ENCODE data around the gene ME1. TPM values are rescaled to one million over a fixed set of nuclear protein-coding genes. Genes with fewer than 3 reads are reported as not detected.

Gene ME1
- total RNA-seq, 1 experiment from 2014 or later, result 5.3 TPM

DNA sequence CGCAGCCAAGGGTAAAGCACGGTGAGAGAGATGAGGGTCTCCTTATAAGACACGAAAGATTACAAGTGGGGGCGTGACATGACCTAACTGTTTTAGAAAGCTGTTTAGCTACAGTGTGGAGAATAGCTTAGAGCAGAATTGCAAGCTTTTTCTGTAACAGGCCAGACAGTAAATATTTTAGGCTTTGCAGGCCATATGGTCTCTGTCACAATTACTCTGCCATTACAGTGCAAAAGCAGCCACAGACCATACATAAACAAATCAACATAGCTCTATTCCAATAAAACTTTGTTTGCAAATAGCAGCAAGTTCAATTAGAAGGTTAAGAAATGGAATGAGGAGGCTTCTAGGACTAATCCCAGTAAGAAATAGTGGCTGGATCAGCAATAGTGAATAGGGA lies 254.6 kb downstream of the ME1 start:
- Mint-ChIP-seq H3K9me3 (no peaks in the 10 kb centered on the region), H3K27me3 (ENCODE audit: low read depth) (no peaks in the 10 kb centered on the region), H3K4me1 (peaks cover under 1% of the 10 kb centered on the region; the same call in 1 of the 2 replicates), H3K27ac (no peak overlapping the region), H3K4me3 (no peak overlapping the region), H3K36me3 (peaks cover 67% of the 10 kb centered on the region)
- POLR2A ChIA-PET, result no interaction called here
- CTCF ChIA-PET, result interaction anchor here (2.4 kb wide), 1 partner anchor 39 kb away, joined by 7 read pairs; no protein-coding TSS in a partner anchor
- TF ChIP-seq TEAD4 (CRISPR knock-in tag; IDR thresholded peaks at IDR 0.05) (no peak), NFATC4 (CRISPR knock-in tag; IDR thresholded peaks at IDR 0.05) (no peak)
- TF ChIP-seq, protein P1, sequence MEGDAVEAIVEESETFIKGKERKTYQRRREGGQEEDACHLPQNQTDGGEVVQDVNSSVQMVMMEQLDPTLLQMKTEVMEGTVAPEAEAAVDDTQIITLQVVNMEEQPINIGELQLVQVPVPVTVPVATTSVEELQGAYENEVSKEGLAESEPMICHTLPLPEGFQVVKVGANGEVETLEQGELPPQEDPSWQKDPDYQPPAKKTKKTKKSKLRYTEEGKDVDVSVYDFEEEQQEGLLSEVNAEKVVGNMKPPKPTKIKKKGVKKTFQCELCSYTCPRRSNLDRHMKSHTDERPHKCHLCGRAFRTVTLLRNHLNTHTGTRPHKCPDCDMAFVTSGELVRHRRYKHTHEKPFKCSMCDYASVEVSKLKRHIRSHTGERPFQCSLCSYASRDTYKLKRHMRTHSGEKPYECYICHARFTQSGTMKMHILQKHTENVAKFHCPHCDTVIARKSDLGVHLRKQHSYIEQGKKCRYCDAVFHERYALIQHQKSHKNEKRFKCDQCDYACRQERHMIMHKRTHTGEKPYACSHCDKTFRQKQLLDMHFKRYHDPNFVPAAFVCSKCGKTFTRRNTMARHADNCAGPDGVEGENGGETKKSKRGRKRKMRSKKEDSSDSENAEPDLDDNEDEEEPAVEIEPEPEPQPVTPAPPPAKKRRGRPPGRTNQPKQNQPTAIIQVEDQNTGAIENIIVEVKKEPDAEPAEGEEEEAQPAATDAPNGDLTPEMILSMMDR (IDR thresholded peaks at IDR 0.05), result no peak
- ATAC-seq (no peak), DNase-seq (ENCODE audit: low spot score) (no peak)

DNA sequence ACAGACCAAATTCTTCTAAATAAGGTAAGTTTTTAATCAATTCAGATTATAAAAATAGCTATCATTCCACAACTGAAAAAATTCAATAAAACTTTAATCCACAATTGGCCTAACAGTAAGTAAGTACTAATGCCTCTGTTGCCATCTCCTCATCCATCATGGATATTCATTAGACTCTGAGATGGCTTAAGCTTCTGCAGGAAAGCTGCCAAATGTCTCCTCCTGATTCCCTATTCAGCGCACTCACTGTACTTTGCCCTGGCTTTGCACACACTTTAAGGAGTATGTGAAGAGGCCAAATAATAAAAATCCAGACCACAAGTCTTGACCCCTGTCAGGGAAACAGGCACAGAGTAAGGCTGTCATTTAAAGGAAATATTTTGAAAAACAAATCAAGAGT lies 261.3 kb downstream of the ME1 start:
- no peak for ATAC-seq
- H3K27me3 Mint-ChIP-seq (ENCODE audit: low read depth), result no peaks in the 10 kb centered on the region
- CTCF ChIA-PET, result no interaction called here

GRCh38 chr6:83169106-83169505 lies 261.7 kb downstream of the ME1 start:
- DNase-seq (ENCODE audit: low spot score) (no peak), ATAC-seq (no peak)
- CTCF ChIA-PET, result no interaction called here
- no peaks in the 10 kb centered on the region for H3K4me1 Mint-ChIP-seq
- H3K4me3 Mint-ChIP-seq, result no peak overlapping the region
- no peaks in the 10 kb centered on the region for H3K9me3 Mint-ChIP-seq
- H3K27ac Mint-ChIP-seq, result no peak overlapping the region
- POLR2A ChIA-PET, result no interaction called here
- H3K27me3 Mint-ChIP-seq (ENCODE audit: low read depth), result no peaks in the 10 kb centered on the region
- H3K36me3 Mint-ChIP-seq, result peaks cover 76% of the 10 kb centered on the region
- TF ChIP-seq FOXP1 (CRISPR knock-in tag; IDR thresholded peaks at IDR 0.05; ENCODE audit: borderline replicate concordance) (no peak), TEAD4 (CRISPR knock-in tag; IDR thresholded peaks at IDR 0.05) (no peak), ZSCAN18 (CRISPR knock-in tag; IDR thresholded peaks at IDR 0.05) (no peak), NFYB (CRISPR knock-in tag; conservative IDR thresholded peaks at IDR 0.05; ENCODE audit: low read depth) (no peak), ATF1 (CRISPR knock-in tag; IDR thresholded peaks at IDR 0.05) (no peak), FOXK1 (CRISPR knock-in tag; IDR thresholded peaks at IDR 0.05) (no peak), TP53 (CRISPR knock-in tag; IDR thresholded peaks at IDR 0.05) (no peak), MXD4 (CRISPR knock-in tag; IDR thresholded peaks at IDR 0.05; ENCODE audit: borderline replicate concordance) (no peak)
- TF ChIP-seq, protein P1 (IDR thresholded peaks at IDR 0.05), result no peak

More for the DNA sequence above, 261.3 kb downstream of the ME1 start:
- Mint-ChIP-seq H3K4me1 (no peaks in the 10 kb centered on the region), H3K27ac (no peak overlapping the region), H3K9me3 (no peaks in the 10 kb centered on the region), H3K36me3 (peaks cover 78% of the 10 kb centered on the region), H3K4me3 (no peak overlapping the region)
- no peak for DNase-seq (ENCODE audit: low spot score)
- TF ChIP-seq, protein P2, sequence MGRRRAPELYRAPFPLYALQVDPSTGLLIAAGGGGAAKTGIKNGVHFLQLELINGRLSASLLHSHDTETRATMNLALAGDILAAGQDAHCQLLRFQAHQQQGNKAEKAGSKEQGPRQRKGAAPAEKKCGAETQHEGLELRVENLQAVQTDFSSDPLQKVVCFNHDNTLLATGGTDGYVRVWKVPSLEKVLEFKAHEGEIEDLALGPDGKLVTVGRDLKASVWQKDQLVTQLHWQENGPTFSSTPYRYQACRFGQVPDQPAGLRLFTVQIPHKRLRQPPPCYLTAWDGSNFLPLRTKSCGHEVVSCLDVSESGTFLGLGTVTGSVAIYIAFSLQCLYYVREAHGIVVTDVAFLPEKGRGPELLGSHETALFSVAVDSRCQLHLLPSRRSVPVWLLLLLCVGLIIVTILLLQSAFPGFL (CRISPR knock-in tag; IDR thresholded peaks at IDR 0.05; ENCODE audit: borderline replicate concordance), result no peak
- TF ChIP-seq KAT7 (CRISPR knock-in tag; IDR thresholded peaks at IDR 0.05; ENCODE audit: borderline replicate concordance) (no peak), RORB (CRISPR knock-in tag; IDR thresholded peaks at IDR 0.05) (no peak), SMAD3 (CRISPR knock-in tag; IDR thresholded peaks at IDR 0.05; ENCODE audit: borderline replicate concordance) (no peak), ZNF232 (CRISPR knock-in tag; IDR thresholded peaks at IDR 0.05) (no peak), ZNF138 (CRISPR knock-in tag; conservative IDR thresholded peaks at IDR 0.05) (no peak), ETV6 (CRISPR knock-in tag; IDR thresholded peaks at IDR 0.05) (no peak), GTF2I (CRISPR knock-in tag; conservative IDR thresholded peaks at IDR 0.05) (no peak), TP53 (CRISPR knock-in tag; IDR thresholded peaks at IDR 0.05) (no peak), TEAD1 (CRISPR knock-in tag; IDR thresholded peaks at IDR 0.05) (no peak), CREB1 (CRISPR knock-in tag; IDR thresholded peaks at IDR 0.05) (no peak)
- TF ChIP-seq, protein P3, sequence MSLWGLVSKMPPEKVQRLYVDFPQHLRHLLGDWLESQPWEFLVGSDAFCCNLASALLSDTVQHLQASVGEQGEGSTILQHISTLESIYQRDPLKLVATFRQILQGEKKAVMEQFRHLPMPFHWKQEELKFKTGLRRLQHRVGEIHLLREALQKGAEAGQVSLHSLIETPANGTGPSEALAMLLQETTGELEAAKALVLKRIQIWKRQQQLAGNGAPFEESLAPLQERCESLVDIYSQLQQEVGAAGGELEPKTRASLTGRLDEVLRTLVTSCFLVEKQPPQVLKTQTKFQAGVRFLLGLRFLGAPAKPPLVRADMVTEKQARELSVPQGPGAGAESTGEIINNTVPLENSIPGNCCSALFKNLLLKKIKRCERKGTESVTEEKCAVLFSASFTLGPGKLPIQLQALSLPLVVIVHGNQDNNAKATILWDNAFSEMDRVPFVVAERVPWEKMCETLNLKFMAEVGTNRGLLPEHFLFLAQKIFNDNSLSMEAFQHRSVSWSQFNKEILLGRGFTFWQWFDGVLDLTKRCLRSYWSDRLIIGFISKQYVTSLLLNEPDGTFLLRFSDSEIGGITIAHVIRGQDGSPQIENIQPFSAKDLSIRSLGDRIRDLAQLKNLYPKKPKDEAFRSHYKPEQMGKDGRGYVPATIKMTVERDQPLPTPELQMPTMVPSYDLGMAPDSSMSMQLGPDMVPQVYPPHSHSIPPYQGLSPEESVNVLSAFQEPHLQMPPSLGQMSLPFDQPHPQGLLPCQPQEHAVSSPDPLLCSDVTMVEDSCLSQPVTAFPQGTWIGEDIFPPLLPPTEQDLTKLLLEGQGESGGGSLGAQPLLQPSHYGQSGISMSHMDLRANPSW (CRISPR knock-in tag; conservative IDR thresholded peaks at IDR 0.05; ENCODE audit: low read depth), result no peak
- TF ChIP-seq, protein P4, sequence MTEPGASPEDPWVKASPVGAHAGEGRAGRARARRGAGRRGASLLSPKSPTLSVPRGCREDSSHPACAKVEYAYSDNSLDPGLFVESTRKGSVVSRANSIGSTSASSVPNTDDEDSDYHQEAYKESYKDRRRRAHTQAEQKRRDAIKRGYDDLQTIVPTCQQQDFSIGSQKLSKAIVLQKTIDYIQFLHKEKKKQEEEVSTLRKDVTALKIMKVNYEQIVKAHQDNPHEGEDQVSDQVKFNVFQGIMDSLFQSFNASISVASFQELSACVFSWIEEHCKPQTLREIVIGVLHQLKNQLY (CRISPR knock-in tag; IDR thresholded peaks at IDR 0.05), result no peak
- TF ChIP-seq, protein P5, sequence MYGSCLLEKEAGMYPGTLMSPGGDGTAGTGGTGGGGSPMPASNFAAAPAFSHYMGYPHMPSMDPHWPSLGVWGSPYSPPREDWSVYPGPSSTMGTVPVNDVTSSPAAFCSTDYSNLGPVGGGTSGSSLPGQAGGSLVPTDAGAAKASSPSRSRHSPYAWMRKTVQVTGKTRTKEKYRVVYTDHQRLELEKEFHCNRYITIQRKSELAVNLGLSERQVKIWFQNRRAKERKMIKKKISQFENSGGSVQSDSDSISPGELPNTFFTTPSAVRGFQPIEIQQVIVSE (CRISPR knock-in tag; IDR thresholded peaks at IDR 0.05; ENCODE audit: borderline replicate concordance), result no peak
- TF ChIP-seq, protein P6, sequence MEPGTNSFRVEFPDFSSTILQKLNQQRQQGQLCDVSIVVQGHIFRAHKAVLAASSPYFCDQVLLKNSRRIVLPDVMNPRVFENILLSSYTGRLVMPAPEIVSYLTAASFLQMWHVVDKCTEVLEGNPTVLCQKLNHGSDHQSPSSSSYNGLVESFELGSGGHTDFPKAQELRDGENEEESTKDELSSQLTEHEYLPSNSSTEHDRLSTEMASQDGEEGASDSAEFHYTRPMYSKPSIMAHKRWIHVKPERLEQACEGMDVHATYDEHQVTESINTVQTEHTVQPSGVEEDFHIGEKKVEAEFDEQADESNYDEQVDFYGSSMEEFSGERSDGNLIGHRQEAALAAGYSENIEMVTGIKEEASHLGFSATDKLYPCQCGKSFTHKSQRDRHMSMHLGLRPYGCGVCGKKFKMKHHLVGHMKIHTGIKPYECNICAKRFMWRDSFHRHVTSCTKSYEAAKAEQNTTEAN (CRISPR knock-in tag; IDR thresholded peaks at IDR 0.05), result no peak
- POLR2A ChIA-PET, result no interaction called here
